Measurements from ENCODE around the gene COQ10B. TPM values are rescaled to one million over a fixed set of nuclear protein-coding genes. Genes with fewer than 3 reads are reported as not detected.
A peak's percentile ranks its signal among the peaks of the same experiment; 100 is the strongest.

Gene COQ10B
- total RNA-seq (10 to 100 TPM; 18.4 to 22.1 TPM), polyA plus RNA-seq (10 to 100 TPM; 12.0 to 14.6 TPM)

DNA sequence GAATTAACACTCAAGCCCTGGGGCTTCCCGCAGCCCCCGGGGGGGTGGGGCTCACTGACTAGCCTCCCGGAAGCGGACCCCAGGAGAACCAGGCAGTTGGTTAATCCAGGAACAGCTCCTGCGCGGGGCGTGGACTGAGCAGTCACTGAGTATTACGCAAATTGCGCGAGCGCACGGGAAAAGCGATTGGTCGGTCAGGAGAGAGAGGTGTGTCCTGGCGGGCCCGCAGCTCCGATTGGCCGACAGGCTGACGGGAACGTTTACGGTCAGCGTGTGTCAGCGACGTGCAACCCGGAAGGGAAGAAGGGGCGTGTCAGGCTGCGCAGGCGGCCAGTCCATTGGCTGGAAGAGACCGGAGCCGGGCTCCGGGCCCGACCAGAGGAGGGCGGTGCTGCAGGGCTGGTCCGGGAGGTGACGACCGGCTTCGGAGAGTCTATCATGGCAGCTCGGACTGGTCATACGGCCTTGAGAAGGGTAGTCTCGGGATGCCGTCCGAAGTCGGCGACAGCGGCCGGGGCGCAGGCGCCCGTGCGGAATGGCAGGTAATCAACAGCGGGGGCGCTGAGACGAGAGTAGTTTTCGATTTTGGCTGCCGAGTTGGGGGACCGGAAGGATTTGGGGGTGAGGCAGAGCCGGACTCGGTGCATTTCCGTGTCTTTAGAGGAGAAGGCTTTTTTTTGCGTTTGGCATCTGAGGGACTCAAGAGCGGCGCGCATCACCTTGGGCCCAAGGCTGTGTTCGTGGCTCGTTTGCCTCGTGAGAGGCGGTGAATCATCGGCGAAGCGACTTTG, at the start of gene COQ10B:
TSS of gene COQ10B (plus strand) at position 430 of the 791 bp plus-strand sequence. CDS start at position 439, 9 bp downstream.
- Histone ChIP-seq H3K36me3 (ENCODE audit: control insufficient read depth in 4 of 4, insufficient read depth in 3 of 4, low read depth in 1 of 4, low read length in 3 of 4) (no peaks in the 10 kb centered on the region), H3K4me3 (ENCODE audit: low read depth in 1 of 3, low read length in 3 of 3) (peak within 1 kb of the TSS; percentile 70 to 96 (median 92)), H3K27me3 (ENCODE audit: control insufficient read depth in 4 of 4, insufficient read depth in 4 of 4, low read length in 3 of 4) (no peaks in the 10 kb centered on the region), H3K27ac (ENCODE audit: low read depth in 1 of 2, low read length in 2 of 2) (peak within 1 kb of the TSS; percentile 100), H3K4me1 (ENCODE audit: control insufficient read depth in 4 of 4, insufficient read depth in 4 of 4, low read length in 3 of 4) (peaks cover 2 to 25% (median 8%) of the 10 kb centered on the region in 4 donors), H3K9ac (ENCODE audit: low read depth in 1 of 2, low read length in 2 of 2) (peak within 1 kb of the TSS; percentile 96 to 100), H3K9me3 (ENCODE audit: control insufficient read depth in 4 of 4, low read length in 3 of 4) (no peaks in the 10 kb centered on the region)
- DNase-seq (ENCODE audit: low spot score), result peak; percentile 97
- WGBS, result under 1% methylated on average over 70 of the region's 70 CpGs
- TF ChIP-seq RAD21 (IDR thresholded peaks at IDR 0.05), result no peak
- TF ChIP-seq, protein P1, sequence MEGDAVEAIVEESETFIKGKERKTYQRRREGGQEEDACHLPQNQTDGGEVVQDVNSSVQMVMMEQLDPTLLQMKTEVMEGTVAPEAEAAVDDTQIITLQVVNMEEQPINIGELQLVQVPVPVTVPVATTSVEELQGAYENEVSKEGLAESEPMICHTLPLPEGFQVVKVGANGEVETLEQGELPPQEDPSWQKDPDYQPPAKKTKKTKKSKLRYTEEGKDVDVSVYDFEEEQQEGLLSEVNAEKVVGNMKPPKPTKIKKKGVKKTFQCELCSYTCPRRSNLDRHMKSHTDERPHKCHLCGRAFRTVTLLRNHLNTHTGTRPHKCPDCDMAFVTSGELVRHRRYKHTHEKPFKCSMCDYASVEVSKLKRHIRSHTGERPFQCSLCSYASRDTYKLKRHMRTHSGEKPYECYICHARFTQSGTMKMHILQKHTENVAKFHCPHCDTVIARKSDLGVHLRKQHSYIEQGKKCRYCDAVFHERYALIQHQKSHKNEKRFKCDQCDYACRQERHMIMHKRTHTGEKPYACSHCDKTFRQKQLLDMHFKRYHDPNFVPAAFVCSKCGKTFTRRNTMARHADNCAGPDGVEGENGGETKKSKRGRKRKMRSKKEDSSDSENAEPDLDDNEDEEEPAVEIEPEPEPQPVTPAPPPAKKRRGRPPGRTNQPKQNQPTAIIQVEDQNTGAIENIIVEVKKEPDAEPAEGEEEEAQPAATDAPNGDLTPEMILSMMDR (IDR thresholded peaks at IDR 0.05; ENCODE audit: low read depth, low read length, missing input control), result peak; percentile 18
- no peak for TF ChIP-seq HNF4G (IDR thresholded peaks at IDR 0.05)
- peak; percentile 71 to 91 for TF ChIP-seq JUND (IDR thresholded peaks at IDR 0.05)
- TF ChIP-seq GABPA (IDR thresholded peaks at IDR 0.05 in 1 of 2, conservative IDR thresholded peaks at IDR 0.05 in 1 of 2), result peak; percentile 25 to 79
- TF ChIP-seq FOXA1 (IDR thresholded peaks at IDR 0.05), result peak; percentile 16
- TF ChIP-seq ZBTB33 (IDR thresholded peaks at IDR 0.05), result peak; percentile 77
- TF ChIP-seq REST (IDR thresholded peaks at IDR 0.05), result peak; percentile 89
- peak; percentile 95 for TF ChIP-seq YY1 (IDR thresholded peaks at IDR 0.05)
- peak; percentile 89 for TF ChIP-seq MAX (IDR thresholded peaks at IDR 0.05)
- TF ChIP-seq RXRA (IDR thresholded peaks at IDR 0.05), result peak; percentile 70 to 79
- no peak for TF ChIP-seq FOXA2 (IDR thresholded peaks at IDR 0.05)
- peak; percentile 53 to 56 for TF ChIP-seq HNF4A (conservative IDR thresholded peaks at IDR 0.05)
- TF ChIP-seq NR2F2 (IDR thresholded peaks at IDR 0.05), result peak; percentile 13
- TF ChIP-seq EGR1 (IDR thresholded peaks at IDR 0.05; ENCODE audit: low read depth in 2 of 2), result peak; percentile 73 to 87
- TF ChIP-seq, protein P2, sequence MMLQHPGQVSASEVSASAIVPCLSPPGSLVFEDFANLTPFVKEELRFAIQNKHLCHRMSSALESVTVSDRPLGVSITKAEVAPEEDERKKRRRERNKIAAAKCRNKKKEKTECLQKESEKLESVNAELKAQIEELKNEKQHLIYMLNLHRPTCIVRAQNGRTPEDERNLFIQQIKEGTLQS (IDR thresholded peaks at IDR 0.05), result peak; percentile 60
- peak; percentile 92 for TF ChIP-seq SP1 (IDR thresholded peaks at IDR 0.05)
- TF ChIP-seq TAF1 (conservative IDR thresholded peaks at IDR 0.05), result peak; percentile 75
